ENCODE data around the gene TOB2.

- TF ChIP-seq EGR1 (IDR thresholded peaks at IDR 0.05) (peak; percentile 38; the same call in 1 of the 2 replicates), MAX (IDR thresholded peaks at IDR 0.05) (no peak; the same call in 1 of the 2 replicates), REST (IDR thresholded peaks at IDR 0.05; ENCODE audit: low read depth) (no peak), TCF12 (IDR thresholded peaks at IDR 0.05; ENCODE audit: low read depth) (no peak), RAD21 (IDR thresholded peaks at IDR 0.05; ENCODE audit: low read depth) (no peak), FOXM1 (IDR thresholded peaks at IDR 0.05; ENCODE audit: borderline replicate concordance, low read depth) (no peak), EP300 (IDR thresholded peaks at IDR 0.05; ENCODE audit: borderline replicate concordance) (no peak)
These were observed 1.0 kb upstream of the TOB2 start for GRCh38 chr22:41447435-41448188.
